Measurements from ENCODE around the gene DENND4A.

The DENND4A gene

DNA sequence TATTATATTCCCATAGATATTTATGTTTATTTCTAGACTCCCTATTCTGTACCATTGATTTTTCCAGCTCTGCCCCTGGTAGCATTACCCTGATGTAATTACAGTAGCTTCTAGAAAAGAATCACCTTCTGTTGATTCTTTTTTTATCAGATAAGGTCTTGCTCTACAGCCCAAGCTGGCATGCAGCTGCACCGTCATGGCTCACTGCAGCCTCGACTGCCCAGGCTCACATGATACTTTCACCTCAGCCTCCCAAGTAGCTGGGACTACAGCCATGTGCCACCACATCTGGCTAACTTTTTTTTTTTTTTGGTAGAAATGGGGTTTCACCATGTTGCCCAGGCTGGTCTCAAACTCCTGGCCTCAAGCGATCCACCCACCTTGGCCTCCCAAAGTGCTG, 128.6 kb downstream of the DENND4A start:
- DNase-seq (ENCODE audit: low spot score), result no peak
- TF ChIP-seq, protein P1, sequence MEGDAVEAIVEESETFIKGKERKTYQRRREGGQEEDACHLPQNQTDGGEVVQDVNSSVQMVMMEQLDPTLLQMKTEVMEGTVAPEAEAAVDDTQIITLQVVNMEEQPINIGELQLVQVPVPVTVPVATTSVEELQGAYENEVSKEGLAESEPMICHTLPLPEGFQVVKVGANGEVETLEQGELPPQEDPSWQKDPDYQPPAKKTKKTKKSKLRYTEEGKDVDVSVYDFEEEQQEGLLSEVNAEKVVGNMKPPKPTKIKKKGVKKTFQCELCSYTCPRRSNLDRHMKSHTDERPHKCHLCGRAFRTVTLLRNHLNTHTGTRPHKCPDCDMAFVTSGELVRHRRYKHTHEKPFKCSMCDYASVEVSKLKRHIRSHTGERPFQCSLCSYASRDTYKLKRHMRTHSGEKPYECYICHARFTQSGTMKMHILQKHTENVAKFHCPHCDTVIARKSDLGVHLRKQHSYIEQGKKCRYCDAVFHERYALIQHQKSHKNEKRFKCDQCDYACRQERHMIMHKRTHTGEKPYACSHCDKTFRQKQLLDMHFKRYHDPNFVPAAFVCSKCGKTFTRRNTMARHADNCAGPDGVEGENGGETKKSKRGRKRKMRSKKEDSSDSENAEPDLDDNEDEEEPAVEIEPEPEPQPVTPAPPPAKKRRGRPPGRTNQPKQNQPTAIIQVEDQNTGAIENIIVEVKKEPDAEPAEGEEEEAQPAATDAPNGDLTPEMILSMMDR (IDR thresholded peaks at IDR 0.05; ENCODE audit: extremely low read depth, missing control alignments), result no peak

DNA sequence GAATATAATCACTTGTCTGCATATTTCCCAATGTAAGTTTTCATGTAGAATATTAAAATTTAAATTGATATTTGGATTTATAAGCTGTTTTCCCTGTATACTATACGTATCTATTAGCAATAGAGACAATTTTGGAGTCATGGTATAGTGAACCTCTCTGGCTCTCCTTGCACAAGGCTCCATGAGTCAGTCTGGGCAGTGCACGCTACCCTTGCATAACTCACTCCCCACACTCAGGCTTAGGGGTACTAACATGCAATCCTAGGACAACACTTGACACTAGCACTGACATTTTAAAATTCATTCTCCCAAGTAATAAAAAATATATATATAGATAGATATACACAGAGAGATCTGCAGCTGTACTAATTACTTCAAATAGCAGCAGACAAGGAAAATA, 131.2 kb downstream of the DENND4A start:
- TF ChIP-seq, protein P1 (IDR thresholded peaks at IDR 0.05; ENCODE audit: extremely low read depth, missing control alignments), result no peak

DNA sequence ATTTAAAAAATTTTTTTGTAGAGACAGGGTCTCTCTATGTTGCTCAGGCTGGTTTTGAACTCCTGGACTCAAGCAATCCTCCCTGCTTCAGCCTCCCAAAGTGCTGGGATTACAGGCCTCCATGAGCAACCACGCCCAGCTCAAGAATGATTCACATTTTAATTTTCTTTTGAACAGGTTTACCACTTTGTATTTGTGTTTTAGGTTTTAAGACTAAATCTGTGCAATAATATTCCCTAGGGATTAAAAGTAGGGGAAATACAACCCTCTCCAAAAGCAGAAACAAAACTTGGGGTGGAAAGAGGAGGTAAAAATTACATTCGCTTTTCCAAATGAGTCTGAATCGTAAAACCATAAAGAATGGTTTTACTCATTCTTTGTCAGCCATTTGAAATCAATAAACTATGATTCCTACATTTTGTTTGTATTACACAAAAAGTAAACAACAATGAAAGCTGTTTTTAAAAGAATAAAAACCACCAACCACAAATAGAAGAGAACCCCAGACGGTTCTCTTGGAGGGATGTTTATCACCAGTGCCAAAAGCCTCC, 132.5 kb downstream of the DENND4A start:
- DNase-seq (ENCODE audit: low spot score), result no peak
- TF ChIP-seq, protein P1 (IDR thresholded peaks at IDR 0.05; ENCODE audit: extremely low read depth, missing control alignments), result no peak

More for the DNA sequence above, 131.2 kb downstream of the DENND4A start:
- no peak for DNase-seq (ENCODE audit: low spot score)

DNA sequence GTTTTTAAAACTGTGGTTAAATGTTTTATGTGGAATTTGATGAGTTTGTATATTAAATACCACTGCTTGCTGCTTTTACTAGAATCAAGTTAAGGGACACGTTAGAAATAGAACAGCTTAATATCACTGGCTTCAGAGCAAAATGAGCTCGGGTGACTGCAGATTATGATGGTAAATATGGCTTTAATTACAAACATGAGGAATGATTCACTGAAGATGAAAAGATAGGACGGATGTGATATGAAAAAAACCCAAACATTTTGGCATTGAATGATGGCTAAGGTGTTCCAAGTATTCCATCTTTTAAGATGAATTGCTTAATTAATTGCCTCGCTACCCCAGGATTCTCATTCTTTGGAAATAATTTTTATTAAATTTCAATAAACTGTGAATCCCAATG, 136.6 kb downstream of the DENND4A start:
- TF ChIP-seq, protein P1 (IDR thresholded peaks at IDR 0.05; ENCODE audit: extremely low read depth, missing control alignments), result no peak
- no peak for DNase-seq (ENCODE audit: low spot score)

DNA sequence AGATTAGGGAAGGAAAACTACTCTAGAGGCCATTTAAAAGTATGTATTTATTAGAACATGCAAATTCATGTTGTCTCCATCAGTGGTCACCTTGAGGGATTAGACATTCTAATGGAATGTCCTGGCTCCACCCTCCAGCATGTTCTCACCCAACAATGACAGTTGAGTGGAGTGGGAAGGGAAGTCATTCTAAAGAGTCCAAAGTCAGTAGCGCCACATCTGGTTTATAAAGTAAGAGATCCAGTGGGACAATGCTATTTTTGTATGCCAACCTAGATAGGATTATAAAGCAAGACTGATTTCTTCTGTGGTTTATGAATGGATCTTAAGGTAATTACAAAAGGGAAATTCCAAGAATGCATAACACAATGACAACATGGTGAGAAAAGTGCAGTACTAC, 137.1 kb downstream of the DENND4A start:
- TF ChIP-seq, protein P1 (IDR thresholded peaks at IDR 0.05; ENCODE audit: extremely low read depth, missing control alignments), result no peak
- no peak for DNase-seq (ENCODE audit: low spot score)

DNA sequence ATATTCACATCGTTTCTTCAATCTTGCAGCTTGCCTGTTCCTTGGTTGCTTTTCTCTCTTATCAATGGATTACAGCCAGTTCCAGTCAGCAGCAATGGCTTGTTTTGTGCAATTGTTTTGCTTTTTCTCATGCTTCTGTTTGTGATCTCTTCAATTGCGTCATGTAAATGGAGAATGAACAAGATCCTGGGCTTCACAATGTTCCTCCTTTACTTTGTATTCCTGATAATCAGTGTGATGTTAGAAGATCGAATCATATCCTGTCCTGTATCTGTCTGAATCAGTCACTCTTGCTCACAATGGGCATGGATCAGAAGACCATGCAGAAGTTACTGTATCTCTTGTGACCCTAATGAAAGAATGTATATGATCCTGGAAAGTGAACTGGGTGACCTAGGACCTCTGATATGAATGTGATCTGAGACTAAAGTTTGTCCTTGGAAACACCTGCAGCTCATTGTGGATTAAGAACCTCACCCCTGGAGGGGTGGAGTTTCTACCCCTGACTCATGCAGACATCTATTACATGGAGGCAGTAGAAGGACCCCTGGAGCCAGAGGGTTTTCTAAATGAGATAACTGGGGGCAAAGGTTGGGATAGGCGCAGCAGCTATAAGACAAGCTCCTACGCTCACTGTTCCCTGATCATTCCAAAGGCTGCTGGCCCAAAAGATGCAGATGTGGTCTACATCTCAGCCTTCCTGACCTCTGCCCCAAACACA, 138.1 kb downstream of the DENND4A start:
- TF ChIP-seq, protein P1 (IDR thresholded peaks at IDR 0.05; ENCODE audit: extremely low read depth, missing control alignments), result no peak
- DNase-seq (ENCODE audit: low spot score), result no peak

DNA sequence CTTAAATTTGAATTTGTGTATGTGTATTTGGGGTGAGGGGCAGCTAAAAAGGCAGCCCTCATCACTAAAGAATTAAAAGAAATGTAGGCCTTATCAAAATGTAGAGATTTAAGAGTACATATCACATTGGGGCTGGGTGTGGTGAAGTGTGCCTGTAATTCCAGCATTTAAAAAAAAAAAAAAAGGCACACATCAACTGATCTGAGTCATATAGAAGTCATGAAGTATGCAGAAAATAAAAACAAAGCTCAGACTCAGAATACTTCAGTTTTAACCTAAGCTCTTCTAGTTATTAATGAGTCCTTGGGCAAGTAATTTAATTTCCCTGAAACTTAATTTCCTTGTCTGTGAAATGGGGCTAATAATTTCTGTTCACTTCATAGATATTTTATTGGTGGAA, 138.8 kb downstream of the DENND4A start:
- no peak for DNase-seq (ENCODE audit: low spot score)
- TF ChIP-seq, protein P1 (IDR thresholded peaks at IDR 0.05; ENCODE audit: extremely low read depth, missing control alignments), result no peak
